ENCODE measurements around the gene ZNF599.

GRCh38 chr19:34787059-34787824, 14.2 kb upstream of the ZNF599 start:
- TF ChIP-seq CTCF (conservative IDR thresholded peaks at IDR 0.05; ENCODE audit: low read depth in 2 of 2) = no peak
- TF ChIP-seq ZNF114 (CRISPR knock-in tag; IDR thresholded peaks at IDR 0.05) = no peak
- TF ChIP-seq EZH2 (IDR thresholded peaks at IDR 0.05; ENCODE audit: low read depth, unreplicated experiment) = no peak
- TF ChIP-seq POLR2AphosphoS5 (IDR thresholded peaks at IDR 0.05; ENCODE audit: low read depth) = no peak
- no peak for TF ChIP-seq JUNB (IDR thresholded peaks at IDR 0.05; ENCODE audit: unreplicated experiment)
- TF ChIP-seq REST (IDR thresholded peaks at IDR 0.05; ENCODE audit: unreplicated experiment) = no peak
- TF ChIP-seq EZH2phosphoT487 (IDR thresholded peaks at IDR 0.05; ENCODE audit: unreplicated experiment) = no peak
- no peak for TF ChIP-seq CREB1 (CRISPR knock-in tag; IDR thresholded peaks at IDR 0.05; ENCODE audit: low read depth)

All from GM23338 (cell line).